ENCODE results near the gene CFAP157.

DNA sequence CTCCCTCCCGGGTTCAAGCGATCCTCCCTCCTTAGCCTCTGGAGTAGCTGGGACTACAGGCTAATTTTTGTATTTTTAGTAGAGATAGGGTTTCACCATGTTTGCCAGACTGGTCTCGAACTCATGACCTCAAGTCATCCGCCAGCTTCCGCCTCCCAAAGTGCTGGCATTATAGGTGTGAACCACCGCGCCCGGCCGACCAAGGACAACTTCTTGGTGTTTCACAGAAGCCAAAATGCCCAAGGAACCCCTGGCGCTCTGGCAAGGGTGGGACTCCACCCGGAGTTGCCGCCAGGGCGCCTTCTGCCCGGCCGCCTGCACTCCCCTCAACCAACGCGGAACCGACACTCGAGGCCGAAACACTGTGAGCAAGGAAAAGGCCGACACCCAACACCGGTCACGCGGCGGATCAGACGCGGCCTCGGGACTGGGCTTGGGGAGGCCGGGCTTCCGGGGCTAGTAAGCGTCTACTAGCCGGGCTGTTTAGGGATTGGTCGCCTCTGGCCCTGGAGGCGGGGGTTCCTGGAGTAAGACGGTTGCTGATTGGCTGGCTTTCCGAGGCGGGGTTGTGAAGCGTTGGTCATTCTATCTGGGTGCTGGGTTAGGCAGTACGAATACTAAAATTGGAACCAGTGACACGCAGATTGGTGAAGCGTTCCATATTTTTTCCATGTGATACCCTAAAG is 7.7 kb upstream of the CFAP157 start:
- TF ChIP-seq CTCF (conservative IDR thresholded peaks at IDR 0.05 in 1 of 2, IDR thresholded peaks at IDR 0.05 in 1 of 2; ENCODE audit: low read depth in 1 of 2, low read length in 2 of 2), result no peak
- TF ChIP-seq EZH2 (IDR thresholded peaks at IDR 0.05; ENCODE audit: low read length, missing control alignments), result no peak

All from fibroblast of lung (primary cell).